HG02943 (cell line): Measurements from ENCODE around the gene TRAF3IP1.
"Not testable (repeated sequence)": the region's sequence is repeated elsewhere in the genome, so short reads cannot be mapped to it uniquely, and the experiment has no call there.

Experiments used
- ATAC-seq: cut with Tn5 transposase; IDR thresholded peaks from one replicate; pipeline ENCODE4 v1.9.1; 2021; ENCODE audit warnings: mild to moderate bottlenecking, low read depth, moderate library complexity; ENCODE audit not compliant: unreplicated experiment

Gene TRAF3IP1

GRCh38 chr2:238401551-238401950 lies 81.2 kb downstream of the TRAF3IP1 start:
- ATAC-seq = no peak

GRCh38 chr2:238403632-238404405 lies 83.5 kb downstream of the TRAF3IP1 start:
- ATAC-seq = no peak

GRCh38 chr2:238404406-238405216 lies 84.3 kb downstream of the TRAF3IP1 start:
- no peak for ATAC-seq

GRCh38 chr2:238405217-238405555 lies 84.9 kb downstream of the TRAF3IP1 start:
- ATAC-seq = not testable (repeated sequence)

- ATAC-seq = no peak
These were observed 86.1 kb downstream of the TRAF3IP1 start for GRCh38 chr2:238406221-238406997.

GRCh38 chr2:238406998-238407285 lies 86.6 kb downstream of the TRAF3IP1 start:
- ATAC-seq = no peak

GRCh38 chr2:238407566-238407965 lies 87.2 kb downstream of the TRAF3IP1 start:
- no peak for ATAC-seq

- ATAC-seq = no peak
These were observed 88.5 kb downstream of the TRAF3IP1 start for GRCh38 chr2:238408615-238409340.

- no peak for ATAC-seq
These were observed 89.3 kb downstream of the TRAF3IP1 start for GRCh38 chr2:238409341-238410199.

GRCh38 chr2:238412067-238412767 lies 91.9 kb downstream of the TRAF3IP1 start:
- ATAC-seq = no peak

GRCh38 chr2:238413368-238413767 lies 93.0 kb downstream of the TRAF3IP1 start:
- no peak for ATAC-seq

GRCh38 chr2:238415036-238415764 lies 94.9 kb downstream of the TRAF3IP1 start:
- ATAC-seq = no peak

GRCh38 chr2:238415893-238416292 lies 95.6 kb downstream of the TRAF3IP1 start:
- ATAC-seq = no peak

GRCh38 chr2:238418196-238418998 lies 98.1 kb downstream of the TRAF3IP1 start:
- ATAC-seq = no peak

GRCh38 chr2:238418999-238419546 lies 98.8 kb downstream of the TRAF3IP1 start:
- ATAC-seq = no peak

GRCh38 chr2:238420442-238420841 lies 100.1 kb downstream of the TRAF3IP1 start:
- ATAC-seq = no peak
